Endodermal cell (in vitro differentiated cells): Measurements from ENCODE around the gene GALNT18. TPM values are rescaled to one million over a fixed set of nuclear protein-coding genes. Genes with fewer than 3 reads are reported as not detected.

Experiments
- DNase-seq: peaks from one replicate; pipeline ENCODE4 v3.0.0-alpha.2; 2017
- H3K27ac ChIP-seq: 2 replicates; pipeline ENCODE4 v1.5.1; 2013; ENCODE audit warnings: mild to moderate bottlenecking, low read depth, low read length, moderate library complexity
- H3K27me3 ChIP-seq: 2 replicates; pipeline ENCODE4 v1.6.1; 2013; ENCODE audit warnings: mild to moderate bottlenecking, low read length, moderate library complexity; ENCODE audit not compliant: insufficient read depth, control insufficient read depth, poor library complexity, severe bottlenecking
- H3K36me3 ChIP-seq: 2 replicates; pipeline ENCODE4 v1.7.0; 2013; ENCODE audit warnings: mild to moderate bottlenecking, low read length, moderate library complexity; ENCODE audit not compliant: control insufficient read depth, insufficient read depth
- H3K4me1 ChIP-seq: one replicate; pipeline ENCODE4 v1.7.0; 2013; ENCODE audit warnings: low read length; ENCODE audit not compliant: control insufficient read depth, insufficient read depth
- H3K4me3 ChIP-seq: 2 replicates; pipeline ENCODE4 v1.5.1; 2013; ENCODE audit warnings: mild to moderate bottlenecking, low read length, moderate library complexity
- H3K9ac ChIP-seq: 2 replicates; pipeline ENCODE4 v1.6.1; 2013; ENCODE audit warnings: mild to moderate bottlenecking, low read length, moderate library complexity; ENCODE audit not compliant: poor library complexity, severe bottlenecking; ENCODE audit errors: extremely low read depth
- H3K9me3 ChIP-seq: 2 replicates; pipeline ENCODE4 v1.6.1; 2013; ENCODE audit warnings: mild to moderate bottlenecking, low read length, moderate library complexity; ENCODE audit not compliant: control insufficient read depth
- H3K27ac Mint-ChIP-seq: 2 replicates; pipeline ENCODE4 v1.8.0; 2020; ENCODE audit warnings: mixed read lengths
- H3K27me3 Mint-ChIP-seq: 2 replicates; pipeline ENCODE4 v1.8.0; 2021; ENCODE audit warnings: mild to moderate bottlenecking, mixed read lengths; ENCODE audit not compliant: insufficient read depth
- H3K36me3 Mint-ChIP-seq: 2 replicates; pipeline ENCODE4 v1.8.0; 2020; ENCODE audit warnings: low read depth, mixed read lengths
- H3K4me1 Mint-ChIP-seq: 2 replicates; pipeline ENCODE4 v1.8.0; 2020; ENCODE audit warnings: mixed read lengths
- H3K4me3 Mint-ChIP-seq: 2 replicates; pipeline ENCODE4 v1.8.0; 2020; ENCODE audit warnings: mild to moderate bottlenecking, moderate library complexity, mixed read lengths
- H3K9me3 Mint-ChIP-seq: 2 replicates; pipeline ENCODE4 v1.8.0; 2020; ENCODE audit warnings: mild to moderate bottlenecking, mixed read lengths
- CTCF ChIP-seq: fragments of 200-600 bp; sonication (generic); conservative IDR thresholded peaks from 2 replicates; pipeline ENCODE4 v1.5.0; 2021; ENCODE audit warnings: antibody characterized with exemption, mild to moderate bottlenecking
- WGBS, 2 experiments: methylation state at CpG; one replicate each; pipeline versions ENCODE4 v1.1.5 to v1.1.7; 2013; ENCODE audit warnings: missing lambda C conversion rate in 2 of 2, mixed read lengths in 1 of 2; ENCODE audit not compliant: insufficient coverage in 1 of 2, insufficient read length in 1 of 2; 5-methylcytosine and 5-hydroxymethylcytosine counted together
- total RNA-seq, 2 donors: library from RNA; stranded (reverse); fragmentation: NEBNext Ultra II Directional in 1 of 2; extraction: Animal tissue kit (Norgen Biotek cat#: 25700) in 1 of 2; gene quantifications; 2 replicates in 1 of 2; 3 replicates in 1 of 2; pipeline ENCODE4 v1.2.1, GENCODE V29; 2021

Gene GALNT18
- total RNA-seq, 2 donors from 2014 or later = 5.1 to 9.9 TPM

- Histone ChIP-seq H3K27ac (no peak overlapping the region), H3K4me3 (no peak overlapping the region), H3K4me1 (no peaks in the 10 kb centered on the region), H3K9me3 (no peaks in the 10 kb centered on the region), H3K36me3 (no peaks in the 10 kb centered on the region), H3K9ac (no peak overlapping the region), H3K27me3 (no peaks in the 10 kb centered on the region)
- Mint-ChIP-seq H3K27ac (no peak overlapping the region), H3K9me3 (no peaks in the 10 kb centered on the region), H3K4me1 (peaks cover 12% of the 10 kb centered on the region), H3K36me3 (no peaks in the 10 kb centered on the region), H3K4me3 (no peak overlapping the region), H3K27me3 (peaks cover 9% of the 10 kb centered on the region)
- WGBS, 2 experiments = 86 to 94% methylated on average over 2 to 5 of the region's 5 CpGs
- DNase-seq = no peak
- no peak for TF ChIP-seq CTCF
Measured at GRCh38 chr11:11545285-11546275, 76.2 kb downstream of the GALNT18 start.

- 91 to 92% methylated on average over 5 to 7 of the region's 7 CpGs for WGBS, 2 experiments
- Histone ChIP-seq H3K27me3 (no peaks in the 10 kb centered on the region), H3K36me3 (no peaks in the 10 kb centered on the region), H3K4me1 (peaks cover 3% of the 10 kb centered on the region), H3K9ac (no peak overlapping the region), H3K4me3 (no peak overlapping the region), H3K9me3 (no peaks in the 10 kb centered on the region), H3K27ac (no peak overlapping the region)
- peaks cover 8% of the 10 kb centered on the region for H3K27me3 Mint-ChIP-seq
- no peak overlapping the region for H3K27ac Mint-ChIP-seq
- DNase-seq = no peak
- H3K36me3 Mint-ChIP-seq = no peaks in the 10 kb centered on the region
- H3K4me3 Mint-ChIP-seq = no peak overlapping the region
- peaks cover 12% of the 10 kb centered on the region for H3K4me1 Mint-ChIP-seq
- TF ChIP-seq CTCF = no peak
- no peaks in the 10 kb centered on the region for H3K9me3 Mint-ChIP-seq
Measured at GRCh38 chr11:11543656-11544055, 78.1 kb downstream of the GALNT18 start.

- Histone ChIP-seq H3K4me1 (peaks cover 10% of the 10 kb centered on the region), H3K27ac (no peak overlapping the region), H3K36me3 (no peaks in the 10 kb centered on the region), H3K9ac (no peak overlapping the region), H3K9me3 (no peaks in the 10 kb centered on the region), H3K27me3 (no peaks in the 10 kb centered on the region), H3K4me3 (no peak overlapping the region)
- no peaks in the 10 kb centered on the region for H3K9me3 Mint-ChIP-seq
- H3K4me1 Mint-ChIP-seq = peaks cover 5% of the 10 kb centered on the region
- no peaks in the 10 kb centered on the region for H3K36me3 Mint-ChIP-seq
- TF ChIP-seq CTCF = no peak
- no peak overlapping the region for H3K4me3 Mint-ChIP-seq
- 92 to 96% methylated on average over 3 to 6 of the region's 6 CpGs for WGBS, 2 experiments
- H3K27me3 Mint-ChIP-seq = peaks cover 2% of the 10 kb centered on the region
- no peak for DNase-seq
- no peak overlapping the region for H3K27ac Mint-ChIP-seq
Measured at GRCh38 chr11:11540157-11540556, 81.6 kb downstream of the GALNT18 start.
